ENCODE results near the gene PINLYP. TPM values are rescaled to one million over a fixed set of nuclear protein-coding genes. Genes with fewer than 3 reads are reported as not detected.

Gene PINLYP
- 0.10 to 0.15 TPM (median 0.11 TPM) in 3 of 5 replicates, not detected in the others for total RNA-seq (2022; extraction: Qiagen RNA extraction)

GRCh38 chr19:43575156-43575950, at the start of gene PINLYP, which contains the start of gene XRCC1:
Gene PINLYP, plus strand, starts transcription at chr19:43575801. Its CDS starts 1,391 bp downstream, at chr19:43577192.
Gene XRCC1, minus strand, starts transcription at chr19:43575527. Its CDS starts 69 bp downstream, at chr19:43575458.

DNA sequence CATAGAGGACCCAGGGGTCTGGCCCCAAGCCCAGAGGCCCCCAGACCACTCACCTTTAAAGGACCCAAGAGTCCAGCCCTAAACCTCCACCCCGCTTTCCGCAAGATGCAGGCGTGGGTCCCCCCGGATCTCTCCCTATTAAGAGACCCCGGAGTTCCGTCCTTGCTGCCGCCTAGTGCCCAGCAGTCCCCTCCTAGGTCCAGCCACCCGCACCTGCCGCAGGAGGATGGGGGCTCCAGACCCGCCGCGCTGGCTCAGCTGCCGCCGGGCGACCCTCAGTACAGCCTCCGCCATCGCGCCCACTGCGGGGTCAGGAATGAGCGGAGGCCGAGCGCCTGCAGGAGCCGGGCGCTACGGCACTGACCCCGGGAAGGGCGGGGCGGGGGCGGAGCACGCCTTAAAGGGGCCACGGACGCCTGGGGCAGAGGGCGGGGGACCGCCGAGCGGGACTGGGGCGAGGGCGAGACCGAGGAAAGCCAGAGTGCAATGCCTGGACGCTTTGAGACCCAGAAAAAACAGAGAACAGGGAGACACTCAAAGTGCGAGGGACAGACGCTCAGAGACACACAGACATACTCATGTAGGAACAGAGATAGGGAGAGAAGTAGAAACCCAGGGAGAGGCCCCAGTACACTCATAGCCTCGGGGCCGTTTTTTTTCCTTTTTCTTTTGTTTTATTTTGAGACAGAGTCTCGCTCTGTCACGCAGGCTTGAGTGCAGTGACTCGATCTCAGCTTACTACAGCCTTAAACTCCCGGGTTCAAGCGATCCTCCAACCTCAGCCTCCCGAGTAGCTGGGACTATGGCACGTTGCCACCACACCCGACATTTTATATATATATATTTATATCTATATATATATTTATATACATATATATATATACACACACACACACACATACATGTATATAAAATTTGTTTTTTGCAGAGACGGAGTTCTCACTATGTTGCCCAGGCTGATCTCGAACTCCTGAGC, 48.4 kb upstream of the PINLYP start, which contains the start of gene ETHE1:
TSS of gene ETHE1 (minus strand) at position 318 of the 976 bp plus-strand sequence. CDS start at position 294, 24 bp downstream.

GRCh38 chr19:43532962-43533545, 42.5 kb upstream of the PINLYP start, which contains the start of gene ZNF575:
Gene ZNF575, plus strand, starts transcription at chr19:43533188. Its CDS starts 1,235 bp downstream, at chr19:43534423.

DNA sequence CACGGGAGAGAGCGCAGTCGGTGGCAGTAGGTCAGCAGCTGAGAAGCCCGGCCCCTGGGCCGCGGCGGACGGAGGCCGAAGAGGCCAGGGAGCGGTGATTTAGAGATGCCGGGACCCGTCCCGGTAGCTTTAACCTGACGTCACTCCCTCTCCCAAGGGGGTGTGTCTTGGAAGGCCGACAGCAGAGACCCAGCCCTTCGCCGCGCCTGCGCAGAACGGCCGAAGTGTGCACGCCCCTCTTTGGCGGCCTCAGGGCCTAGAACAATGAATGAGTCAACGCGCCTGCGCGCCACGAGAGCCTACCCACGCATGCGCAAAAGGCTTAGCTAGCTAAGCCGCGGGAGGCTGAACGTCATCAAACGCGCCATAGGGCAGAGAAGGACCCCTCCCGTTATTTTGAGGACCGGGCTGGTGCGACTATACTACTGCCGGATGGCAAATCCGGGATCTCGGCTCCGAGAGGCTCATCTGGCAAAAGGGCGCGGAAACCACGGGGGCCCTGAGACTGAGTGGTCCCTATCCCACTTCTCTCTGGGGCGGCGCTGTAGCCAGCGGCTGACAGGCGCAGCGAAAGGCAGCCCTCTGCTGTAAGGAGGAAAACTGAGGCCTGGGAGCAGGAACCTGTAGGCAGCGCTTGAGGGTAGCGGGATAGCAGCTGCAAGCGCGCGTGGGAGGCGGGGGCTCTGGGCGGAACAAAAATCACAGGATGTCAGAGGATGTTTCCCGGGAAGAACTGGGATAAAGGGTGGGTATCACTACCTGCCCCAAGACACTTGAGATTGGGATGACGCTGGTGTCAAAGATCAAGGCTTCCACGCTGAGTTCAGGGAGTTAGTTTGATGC, 20.6 kb downstream of the PINLYP start, which contains the start of the genes IRGQ and ZNF576:
TSS of gene IRGQ (minus strand) at position 136 of the 843 bp plus-strand sequence. CDS start 796 bp downstream, outside the sequence.
TSS of gene ZNF576 (plus strand) at position 597 of the 843 bp plus-strand sequence. CDS start 514 bp downstream, outside the sequence.

GRCh38 chr19:43611788-43612187, 36.2 kb downstream of the PINLYP start, which contains the start of gene SRRM5:
Gene SRRM5, plus strand, starts transcription at chr19:43612088. Its CDS starts 34 bp downstream, at chr19:43612122.

GRCh38 chr19:43619262-43620060, 43.9 kb downstream of the PINLYP start, which contains the start of gene ZNF428:
Gene ZNF428, minus strand, starts transcription at chr19:43619629. Its CDS starts 5,325 bp downstream, at chr19:43614304.

Other genes with a start within 250 kb of the PINLYP start
- 0.05 to 0.18 TPM (median 0.12 TPM) in 4 of 5 replicates, not detected in the other for gene CD177, start 222.1 kb upstream of the PINLYP start, total RNA-seq (2022; extraction: Qiagen RNA extraction)
- gene TEX101, start 160.9 kb upstream of the PINLYP start, total RNA-seq (2022; extraction: Qiagen RNA extraction) = not detected in 5 replicates
- 0.15 to 0.42 TPM (median 0.22 TPM) in 5 replicates for gene LYPD3, start 110.2 kb upstream of the PINLYP start, total RNA-seq (2022; extraction: Qiagen RNA extraction)
- 8.4 to 9.4 TPM (median 9.0 TPM) in 5 replicates for gene PHLDB3, start 71.1 kb upstream of the PINLYP start, total RNA-seq (2022; extraction: Qiagen RNA extraction)
- 39.5 to 53.9 TPM (median 49.8 TPM) in 5 replicates for gene ETHE1, start 48.6 kb upstream of the PINLYP start, total RNA-seq (2022; extraction: Qiagen RNA extraction)
- gene ZNF575, start 42.6 kb upstream of the PINLYP start, total RNA-seq (2022; extraction: Qiagen RNA extraction) = 1.2 to 2.6 TPM (median 2.2 TPM) in 5 replicates
- 25.3 to 30.9 TPM (median 27.5 TPM) in 5 replicates for gene XRCC1, start 274 bp upstream of the PINLYP start, total RNA-seq (2022; extraction: Qiagen RNA extraction)
- gene IRGQ, start 20.3 kb downstream of the PINLYP start, total RNA-seq (2022; extraction: Qiagen RNA extraction) = 4.3 to 6.7 TPM (median 5.2 TPM) in 5 replicates
- 14.6 to 21.1 TPM (median 20.4 TPM) in 5 replicates for gene ZNF576, start 20.8 kb downstream of the PINLYP start, total RNA-seq (2022; extraction: Qiagen RNA extraction)
- gene SRRM5, start 36.3 kb downstream of the PINLYP start, total RNA-seq (2022; extraction: Qiagen RNA extraction) = 0.60 to 1.0 TPM (median 0.69 TPM) in 5 replicates
- gene ZNF428, start 43.8 kb downstream of the PINLYP start, total RNA-seq (2022; extraction: Qiagen RNA extraction) = 46.5 to 66.2 TPM (median 63.8 TPM) in 5 replicates
- gene CADM4, start 64.0 kb downstream of the PINLYP start, total RNA-seq (2022; extraction: Qiagen RNA extraction) = 6.9 to 10.1 TPM (median 9.3 TPM) in 5 replicates
- gene PLAUR, start 94.4 kb downstream of the PINLYP start, total RNA-seq (2022; extraction: Qiagen RNA extraction) = 57.8 to 66.0 TPM (median 63.8 TPM) in 5 replicates
- gene IRGC, start 140.3 kb downstream of the PINLYP start, total RNA-seq (2022; extraction: Qiagen RNA extraction) = not detected in 5 replicates
- gene SMG9, start 179.2 kb downstream of the PINLYP start, total RNA-seq (2022; extraction: Qiagen RNA extraction) = 45.1 to 61.2 TPM (median 55.9 TPM) in 5 replicates
- 36.2 to 55.1 TPM (median 52.9 TPM) in 5 replicates for gene KCNN4, start 205.2 kb downstream of the PINLYP start, total RNA-seq (2022; extraction: Qiagen RNA extraction)
- gene LYPD5, start 226.6 kb downstream of the PINLYP start, total RNA-seq (2022; extraction: Qiagen RNA extraction) = 0.05 to 0.55 TPM (median 0.14 TPM) in 4 of 5 replicates, not detected in the other